Anterior cingulate cortex (tissue), 58 donors: Measurements from ENCODE around the gene ARHGEF16.

Source experiments
- DNase-seq, 58 donors: peaks; one replicate each; lab custom pipeline; 2025; lab: John Stamatoyannopoulos, UW

The ARHGEF16 gene

DNA sequence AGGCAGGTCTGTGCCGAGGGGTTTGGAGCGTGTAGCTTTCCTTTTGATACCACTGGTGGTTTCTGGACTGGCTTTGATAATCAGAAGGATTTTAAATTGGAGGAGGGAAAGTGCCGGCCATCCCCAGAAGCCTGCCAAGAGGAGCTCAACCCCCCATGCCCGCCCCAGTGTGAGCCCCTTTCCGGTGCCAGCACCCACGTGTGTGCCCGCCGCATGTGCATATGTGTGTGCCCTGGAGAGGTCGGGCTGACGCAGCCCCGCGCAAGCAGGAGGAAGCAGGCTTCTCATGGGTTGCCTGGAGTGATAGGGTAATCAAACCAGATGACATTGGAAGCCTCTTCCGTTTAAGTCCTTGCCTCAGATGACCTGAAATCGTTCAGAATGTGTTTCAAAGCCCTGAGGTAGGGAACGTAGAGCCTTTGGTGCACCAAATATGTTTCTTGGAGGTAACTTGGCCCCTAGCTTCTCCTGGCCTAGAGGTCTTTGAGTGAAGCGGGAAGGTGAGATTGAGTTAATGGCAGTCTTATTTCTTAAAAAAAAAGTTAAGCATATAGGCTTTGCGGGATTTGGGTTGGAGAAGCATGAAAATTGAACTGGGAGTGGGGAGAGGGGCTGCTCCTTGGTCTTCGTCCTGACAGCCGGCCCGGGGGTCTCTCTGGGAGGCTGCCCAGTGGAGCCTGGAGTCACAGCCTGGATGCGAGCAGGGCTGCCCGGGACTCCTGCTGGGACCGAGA lies 34.1 kb upstream of the ARHGEF16 start:
- DNase-seq: no peak

DNA sequence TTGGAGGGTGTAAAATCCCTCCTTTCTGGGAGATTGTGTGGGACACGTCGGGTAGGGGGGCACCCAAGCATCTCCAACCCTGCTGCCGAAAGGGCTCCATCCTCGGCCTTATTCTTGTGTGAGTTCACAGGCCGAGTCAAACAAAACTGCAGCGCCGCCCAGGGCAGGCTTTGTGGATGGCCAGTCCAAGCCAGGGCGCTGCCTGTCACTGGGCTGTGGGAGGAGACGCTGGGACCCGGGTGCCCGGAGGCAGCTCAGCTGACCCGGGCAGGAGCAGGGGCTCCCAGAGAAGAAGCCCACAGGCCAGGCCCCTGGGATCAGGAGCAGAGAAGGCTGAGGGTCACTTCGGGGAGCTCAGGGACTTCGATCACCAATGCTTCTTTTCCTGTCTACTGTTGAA lies 31.8 kb upstream of the ARHGEF16 start:
- DNase-seq: peak in 6 of 58 donors; percentile 16 to 36 (median 22)

DNA sequence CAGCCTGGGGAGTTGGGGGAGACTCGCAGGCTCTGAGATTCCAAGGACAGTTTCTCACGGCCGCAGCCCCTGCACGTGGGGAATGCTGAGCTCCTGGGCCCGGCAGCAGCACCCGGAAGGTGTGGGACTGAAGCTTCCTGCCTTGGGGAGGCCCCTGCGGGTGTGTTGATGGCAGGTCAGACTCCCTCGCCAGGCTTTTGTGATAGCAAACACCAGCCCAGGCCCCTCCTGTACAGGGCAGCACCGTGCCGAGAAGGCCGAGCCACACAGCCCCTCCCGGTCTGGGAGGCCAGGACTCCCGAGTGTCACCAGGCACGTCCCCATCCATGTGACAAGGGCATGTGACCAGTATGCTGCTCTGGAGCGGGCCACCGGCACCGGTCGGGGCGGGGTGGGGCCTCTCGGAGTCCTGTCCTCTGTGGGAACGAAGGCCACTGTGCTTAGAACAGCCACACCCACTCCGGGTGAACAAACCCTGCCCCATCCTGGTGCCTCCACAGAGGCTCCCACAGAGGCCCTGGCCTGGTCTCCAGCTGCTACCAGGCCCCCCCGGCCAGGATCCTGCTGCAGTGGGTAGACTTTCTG lies 31.1 kb upstream of the ARHGEF16 start:
- DNase-seq: peak in 48 of 58 donors; percentile 12 to 80 (median 62)

DNA sequence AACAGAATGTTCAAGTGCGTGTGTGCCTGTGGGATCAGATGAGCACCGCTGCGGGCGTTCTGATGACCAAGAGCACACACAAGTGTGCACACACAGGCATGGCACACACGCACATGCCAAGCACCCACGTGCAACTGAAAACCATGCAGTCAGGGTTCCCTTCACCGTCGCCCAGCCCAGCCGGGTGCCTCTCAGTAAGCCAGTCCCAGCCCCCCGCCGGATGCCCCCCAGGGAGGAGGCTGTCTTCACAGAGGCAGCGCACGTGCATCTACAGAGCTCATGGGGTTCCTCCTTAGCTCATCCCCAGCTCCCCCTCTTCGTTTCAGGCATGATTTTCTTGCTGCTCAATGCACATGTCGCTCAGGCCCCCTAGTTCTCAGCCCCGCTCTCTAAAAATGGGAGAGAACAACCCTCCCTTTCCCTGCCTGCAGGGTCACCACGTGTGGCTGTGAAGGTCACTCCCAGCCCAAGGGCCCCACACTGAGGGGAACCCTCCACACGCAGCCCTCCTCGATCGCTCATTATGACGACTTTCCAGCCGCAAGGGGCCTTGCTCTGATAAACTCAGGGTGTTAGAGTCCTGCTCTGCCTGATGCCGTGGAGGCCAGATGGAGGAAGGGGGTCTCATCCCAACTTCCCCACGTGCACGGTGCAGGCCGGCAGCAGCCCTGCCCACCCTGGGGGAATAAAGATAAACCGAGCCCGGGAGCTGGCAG lies 30.4 kb upstream of the ARHGEF16 start:
- DNase-seq: no peak

DNA sequence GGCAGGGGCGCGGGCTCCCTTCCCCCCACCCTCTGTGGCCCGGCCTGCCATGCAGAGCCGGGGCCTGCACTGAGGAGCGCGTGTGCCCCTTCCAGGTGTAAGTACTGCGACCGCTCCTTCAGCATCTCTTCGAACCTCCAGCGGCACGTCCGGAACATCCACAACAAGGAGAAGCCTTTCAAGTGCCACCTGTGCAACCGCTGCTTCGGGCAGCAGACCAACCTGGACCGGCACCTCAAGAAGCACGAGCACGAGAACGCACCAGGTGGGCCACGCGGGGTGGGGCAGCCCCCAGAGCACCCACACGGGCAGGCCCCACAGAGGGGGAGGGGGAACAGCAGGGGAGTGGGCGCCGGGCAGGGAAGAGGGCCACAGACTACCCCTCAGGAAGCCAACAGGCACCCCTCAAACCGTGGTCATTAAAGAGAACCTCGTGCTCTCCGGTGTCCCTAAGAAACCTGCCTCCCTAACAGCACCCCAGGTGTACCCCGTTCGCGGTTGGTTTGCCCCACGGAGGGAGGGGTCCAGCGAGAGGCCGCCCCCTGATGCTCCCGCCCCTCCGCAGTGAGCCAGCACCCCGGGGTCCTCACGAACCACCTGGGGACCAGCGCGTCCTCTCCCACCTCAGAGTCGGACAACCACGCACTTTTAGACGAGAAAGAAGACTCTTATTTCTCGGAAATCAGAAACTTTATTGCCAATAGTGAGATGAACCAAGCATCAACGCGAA lies 28.8 kb upstream of the ARHGEF16 start:
- DNase-seq: no peak

DNA sequence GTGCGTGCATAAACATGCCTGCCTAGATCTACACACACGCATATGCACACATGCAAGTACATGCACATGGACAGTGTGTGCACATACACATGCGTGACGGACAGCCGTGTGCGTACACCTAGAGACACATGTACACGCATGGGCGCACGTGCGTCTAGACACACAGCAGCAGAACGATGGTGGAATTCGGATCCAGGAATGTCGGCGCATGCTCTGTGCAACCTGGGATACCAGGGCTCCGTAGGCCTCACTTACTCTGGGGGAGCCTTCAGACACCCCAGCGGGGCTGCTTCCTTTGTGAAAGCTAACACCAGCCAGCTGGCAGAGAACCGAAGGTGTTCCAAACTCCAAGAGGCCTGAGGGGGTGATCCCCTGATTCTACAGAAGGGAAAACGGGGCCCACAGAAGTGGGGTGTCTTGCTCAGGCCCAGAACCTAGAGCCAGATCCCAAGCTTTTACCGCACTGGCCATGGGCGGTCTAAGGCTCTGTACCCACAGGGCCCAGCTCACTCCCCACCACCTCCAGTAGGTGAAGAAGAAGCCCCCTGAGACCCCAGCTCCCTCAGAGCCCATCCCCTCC lies 27.4 kb upstream of the ARHGEF16 start:
- no peak for DNase-seq

DNA sequence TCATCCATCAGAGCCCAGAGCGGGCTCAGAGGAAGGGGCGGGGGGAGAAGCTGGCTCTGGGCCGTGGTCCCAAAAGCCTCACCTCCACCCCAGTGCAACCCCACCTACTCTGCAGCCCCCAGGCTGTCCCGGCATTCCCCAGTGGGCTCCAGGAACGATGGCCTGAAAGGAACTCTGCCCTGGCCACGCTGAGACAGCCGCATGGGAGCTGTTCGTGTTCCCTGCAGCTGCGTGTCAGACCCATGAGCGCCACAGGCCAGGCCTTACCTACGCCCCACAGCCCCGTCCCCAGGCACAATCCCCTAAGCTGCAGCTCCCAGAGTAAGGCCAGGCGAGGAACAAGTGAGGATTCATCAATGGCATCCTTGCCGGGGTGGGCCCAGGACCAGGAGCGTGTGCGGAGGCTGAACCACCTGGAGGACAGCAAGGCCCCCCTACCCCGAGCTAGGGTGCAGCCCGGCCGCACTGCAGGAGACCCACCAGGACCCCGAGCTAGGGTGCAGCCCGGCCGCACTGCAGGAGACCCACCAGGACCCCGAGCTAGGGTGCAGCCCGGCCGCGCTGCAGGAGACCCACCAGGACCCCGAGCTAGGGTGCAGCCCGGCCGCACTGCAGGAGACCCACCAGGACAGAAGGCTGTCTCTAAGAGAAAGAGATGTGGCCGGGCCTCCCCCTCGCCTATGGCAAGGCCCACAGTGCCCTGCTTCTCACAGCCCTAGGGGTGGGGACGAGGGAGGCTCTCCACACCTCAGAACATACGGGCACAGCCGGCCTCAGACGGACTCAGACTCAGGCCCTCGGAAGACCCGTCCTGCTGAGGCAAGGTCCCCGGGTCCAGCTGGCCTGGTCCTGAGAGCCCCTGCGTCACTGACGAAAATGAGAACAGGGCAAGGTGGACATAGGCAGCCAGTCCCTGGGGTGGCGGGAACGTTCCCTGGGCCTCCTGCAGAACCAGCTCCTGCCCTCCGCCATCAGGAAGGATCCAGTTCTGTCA lies 26.5 kb upstream of the ARHGEF16 start:
- no peak for DNase-seq

DNA sequence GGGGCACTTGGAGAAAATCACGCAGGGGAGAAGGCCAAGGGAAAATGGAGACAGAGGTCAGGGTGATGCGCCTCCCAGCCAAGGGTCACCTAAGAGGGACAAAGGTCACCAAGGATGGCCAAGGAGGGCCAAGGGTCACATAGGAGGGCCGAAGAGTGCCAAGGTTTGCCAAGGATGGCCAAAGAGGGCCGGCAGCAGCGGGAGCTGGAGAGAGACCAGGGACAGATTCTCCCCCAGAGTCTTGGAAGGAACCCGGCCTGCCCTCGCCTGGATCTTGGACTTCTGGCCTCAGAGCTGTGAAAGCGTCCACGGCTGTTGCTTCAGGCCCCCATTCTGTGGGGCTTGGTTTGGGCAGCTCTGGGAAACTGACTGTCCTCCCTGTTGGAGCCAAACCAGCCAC lies 25.6 kb upstream of the ARHGEF16 start:
- DNase-seq: no peak

DNA sequence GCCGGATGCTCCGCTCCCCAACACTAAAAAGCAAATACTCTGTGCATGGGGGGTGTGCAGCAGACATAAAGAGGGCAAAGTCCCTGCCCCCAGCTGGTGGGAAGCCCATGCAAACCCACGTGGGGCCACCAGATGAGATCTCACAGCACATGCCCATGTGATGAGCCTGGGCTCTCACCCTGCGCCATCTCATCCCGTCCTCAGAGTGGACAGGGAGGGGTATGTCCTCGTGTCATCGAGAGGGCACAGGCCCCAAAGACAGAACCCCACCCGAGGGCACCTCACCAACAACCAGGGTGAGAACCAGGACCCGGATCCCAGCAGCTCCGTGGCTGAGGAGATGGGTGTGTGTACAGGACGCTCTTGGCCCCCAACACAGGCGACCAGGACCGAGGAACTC lies 25.1 kb upstream of the ARHGEF16 start:
- DNase-seq: no peak

DNA sequence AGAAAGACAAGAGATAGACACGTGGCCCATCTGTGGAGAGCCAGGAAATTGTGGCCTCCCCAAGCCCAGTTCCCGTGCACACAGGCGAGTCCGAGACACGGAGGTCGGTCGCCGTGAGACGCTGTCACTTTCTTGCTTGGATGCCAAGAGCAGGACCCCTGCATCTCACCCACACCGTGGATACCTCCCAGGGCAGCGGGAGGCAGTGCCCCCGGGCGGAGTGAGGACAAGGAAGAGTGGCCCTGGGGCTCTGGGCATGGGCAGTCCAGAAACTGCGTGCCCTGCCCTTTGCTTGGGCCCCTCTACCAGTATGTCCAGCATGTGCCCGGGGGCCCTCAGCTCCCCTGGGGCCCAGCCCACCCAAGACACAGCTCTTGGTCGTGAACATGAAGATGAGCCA lies 24.7 kb upstream of the ARHGEF16 start:
- DNase-seq: no peak

DNA sequence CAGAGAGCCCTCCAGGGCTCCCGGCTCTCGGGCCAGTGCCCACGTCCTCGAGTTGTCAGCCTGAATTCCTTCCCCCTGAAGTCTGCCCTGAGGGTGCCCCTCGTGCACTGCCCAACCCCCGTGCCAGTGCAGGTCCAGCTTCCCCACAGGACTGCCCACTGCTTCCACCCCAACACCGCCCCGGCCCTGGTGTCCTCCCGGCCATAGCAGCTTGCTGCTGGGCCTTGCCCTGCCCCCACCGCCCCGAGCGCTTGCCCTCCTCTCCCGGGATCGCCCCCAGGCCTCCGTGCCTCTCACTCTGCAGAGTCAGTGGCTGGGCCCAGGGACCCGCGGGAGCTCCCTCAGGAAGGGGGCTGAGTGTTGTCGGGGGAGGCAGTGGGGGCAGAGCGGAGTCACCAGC lies 24.1 kb upstream of the ARHGEF16 start:
- no peak for DNase-seq

DNA sequence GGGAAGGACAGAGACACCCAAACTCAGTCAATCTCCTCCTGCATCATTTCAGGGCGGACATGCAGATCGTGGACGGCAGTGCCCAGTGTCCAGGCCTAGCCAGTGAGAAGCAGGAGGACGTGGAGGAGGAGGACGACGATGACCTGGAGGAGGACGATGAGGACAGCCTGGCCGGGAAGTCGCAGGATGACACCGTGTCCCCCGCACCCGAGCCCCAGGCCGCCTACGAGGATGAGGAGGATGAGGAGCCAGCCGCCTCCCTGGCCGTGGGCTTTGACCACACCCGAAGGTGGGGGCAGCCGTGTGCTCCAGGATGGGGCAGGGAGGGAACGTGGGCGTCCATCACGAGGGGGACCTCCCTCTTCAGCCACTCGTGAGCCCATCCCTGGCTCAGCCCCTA lies 23.6 kb upstream of the ARHGEF16 start:
- no peak for DNase-seq

DNA sequence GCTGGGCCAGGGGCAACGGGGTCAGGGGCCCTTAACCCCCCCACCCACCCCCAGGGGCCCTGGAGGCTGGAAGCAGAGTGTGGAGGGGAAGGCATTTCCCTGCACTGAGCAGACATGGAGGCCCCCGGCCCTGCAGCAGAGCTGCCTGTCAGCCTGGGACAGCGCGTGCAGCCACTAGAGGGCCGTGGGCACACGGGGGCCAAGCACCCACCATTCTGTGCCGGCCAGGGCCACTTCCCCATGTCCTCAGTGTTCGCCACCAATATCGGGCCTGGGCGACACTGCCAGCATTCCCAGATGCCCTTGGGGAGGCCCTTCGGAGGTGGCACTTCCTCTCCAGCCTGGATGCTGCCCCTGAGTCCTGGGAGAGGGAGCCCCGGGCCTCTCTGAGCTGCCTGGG lies 23.2 kb upstream of the ARHGEF16 start:
- DNase-seq: no peak

DNA sequence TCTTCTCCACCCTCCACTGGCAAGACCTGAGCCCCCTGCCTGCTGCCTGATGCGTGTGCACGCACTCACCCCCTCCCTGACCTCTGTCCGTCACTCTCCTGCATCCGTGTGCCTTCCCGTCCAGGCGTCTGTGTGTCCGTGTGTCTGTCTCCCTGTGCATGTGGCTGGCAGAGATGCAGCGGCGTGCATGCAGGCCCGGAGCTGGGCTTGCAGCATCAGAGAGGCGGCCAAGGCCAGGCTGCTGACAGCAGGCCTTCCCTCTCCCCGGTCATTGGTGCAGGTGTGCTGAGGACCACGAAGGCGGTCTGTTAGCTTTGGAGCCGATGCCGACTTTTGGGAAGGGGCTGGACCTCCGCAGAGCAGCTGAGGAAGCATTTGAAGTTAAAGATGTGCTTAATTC lies 22.8 kb upstream of the ARHGEF16 start:
- DNase-seq: no peak

DNA sequence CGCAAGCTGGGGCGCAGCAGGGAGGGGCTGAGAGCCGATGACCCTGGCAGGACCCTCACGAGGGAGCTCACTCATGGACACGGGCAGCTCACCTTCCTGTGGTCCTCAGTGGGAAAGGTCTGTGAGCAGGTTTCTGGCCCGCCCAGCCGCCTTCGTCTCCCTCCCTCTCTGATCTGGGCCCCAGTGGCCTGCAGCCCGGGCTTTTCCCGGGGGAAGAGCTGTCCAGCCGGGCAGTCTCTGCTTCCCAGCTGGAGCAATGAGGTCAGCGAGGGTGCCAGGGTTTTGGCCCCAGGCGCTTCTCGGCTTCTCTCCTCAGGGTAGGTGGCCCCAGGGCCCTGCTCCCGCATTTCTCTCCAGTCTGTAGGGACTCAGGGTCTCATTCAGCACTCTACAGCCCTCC lies 22.2 kb upstream of the ARHGEF16 start:
- no peak for DNase-seq

DNA sequence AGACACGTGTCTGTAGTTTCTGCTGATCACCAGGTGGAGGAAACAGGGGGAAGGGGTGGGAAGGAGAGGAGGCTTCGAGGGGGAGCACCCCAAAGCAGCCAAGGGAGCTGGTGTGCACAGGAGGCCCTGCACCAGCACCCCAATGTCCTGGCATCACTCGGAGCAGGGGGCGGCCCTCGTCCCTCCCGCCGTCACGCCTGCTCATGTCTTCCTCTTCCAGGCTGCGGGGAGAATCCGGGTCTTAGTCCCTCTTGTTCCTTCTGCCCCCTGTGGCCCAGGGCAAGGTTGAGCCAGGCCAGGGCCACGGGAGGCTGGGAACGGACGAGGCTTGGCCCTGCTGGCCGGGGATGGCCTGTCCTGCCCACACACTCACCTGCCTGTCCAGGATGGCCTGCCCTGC lies 21.4 kb upstream of the ARHGEF16 start:
- no peak for DNase-seq

DNA sequence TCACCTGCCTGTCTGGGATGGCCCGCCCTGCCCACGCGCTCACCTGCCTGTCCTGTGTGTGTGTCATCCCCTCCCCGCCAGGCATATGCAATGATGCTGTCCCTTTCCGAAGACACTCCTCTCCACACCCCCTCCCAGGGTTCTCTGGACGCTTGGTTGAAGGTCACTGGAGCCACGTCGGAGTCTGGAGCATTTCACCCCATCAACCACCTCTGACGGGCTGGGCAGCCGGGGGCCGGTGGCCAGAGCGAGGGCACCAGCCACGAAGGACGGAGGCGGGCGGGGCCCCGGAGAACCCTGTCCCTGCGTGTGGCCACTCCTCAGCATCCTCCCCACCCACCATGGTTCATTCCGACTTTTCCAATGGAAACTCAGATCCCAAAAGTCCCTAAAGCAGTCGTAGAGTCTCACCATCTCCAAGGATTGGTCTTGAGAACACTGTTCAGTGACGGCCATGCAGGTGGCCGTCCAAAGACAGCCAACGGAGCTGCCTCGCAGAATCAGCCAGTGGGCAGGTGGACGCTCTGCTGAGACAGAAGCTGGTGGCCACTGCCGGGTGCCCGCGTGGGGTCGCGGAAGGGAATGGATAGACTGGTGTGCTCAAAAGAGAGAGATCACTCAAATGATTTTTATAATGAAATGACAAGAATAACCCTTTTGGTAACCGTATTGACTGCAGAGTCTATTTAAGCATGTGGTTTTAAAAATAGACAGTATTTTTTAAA lies 20.7 kb upstream of the ARHGEF16 start:
- no peak for DNase-seq

DNA sequence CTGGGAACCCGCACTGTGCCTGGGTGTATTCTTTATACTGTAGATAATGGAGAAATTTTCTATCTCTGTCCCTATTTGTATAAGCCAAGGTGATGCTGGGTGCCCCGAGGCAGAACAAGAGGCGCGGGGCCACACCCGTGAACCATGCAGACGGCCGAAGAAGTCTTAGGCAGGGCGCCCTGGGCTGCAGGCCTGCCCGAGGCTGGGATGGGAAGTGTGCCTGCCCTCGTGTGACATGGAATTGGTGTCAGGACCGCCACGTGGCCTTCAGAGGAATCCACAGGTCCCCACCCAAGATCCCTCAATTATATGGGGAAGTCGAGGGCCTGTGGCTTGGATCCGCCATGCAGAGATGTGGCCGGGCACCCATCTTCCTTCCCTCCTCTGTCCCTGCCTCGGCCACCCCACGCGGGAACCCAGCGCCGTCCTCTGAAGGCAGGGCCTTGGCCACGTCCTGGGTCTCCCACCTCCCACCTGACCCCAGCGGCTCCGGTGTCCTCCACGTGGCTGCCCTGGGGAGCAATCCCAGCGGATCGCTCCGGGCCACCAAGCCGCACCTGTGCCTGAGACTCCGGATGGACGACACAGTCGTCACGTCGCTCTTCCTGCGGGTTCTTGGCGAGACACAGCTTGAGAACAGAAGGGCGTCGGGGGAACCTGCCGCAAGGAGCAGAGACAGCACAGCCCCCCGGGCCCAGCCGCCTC lies 19.9 kb upstream of the ARHGEF16 start:
- no peak for DNase-seq
